HG03521 (cell line): Measurements from ENCODE around the gene MAD1L1.

Experiments used
- ATAC-seq: cut with Tn5 transposase; IDR thresholded peaks from one replicate; pipeline ENCODE4 v1.9.1; 2021; ENCODE audit warnings: mild to moderate bottlenecking, moderate library complexity; ENCODE audit not compliant: unreplicated experiment

MAD1L1 gene

DNA sequence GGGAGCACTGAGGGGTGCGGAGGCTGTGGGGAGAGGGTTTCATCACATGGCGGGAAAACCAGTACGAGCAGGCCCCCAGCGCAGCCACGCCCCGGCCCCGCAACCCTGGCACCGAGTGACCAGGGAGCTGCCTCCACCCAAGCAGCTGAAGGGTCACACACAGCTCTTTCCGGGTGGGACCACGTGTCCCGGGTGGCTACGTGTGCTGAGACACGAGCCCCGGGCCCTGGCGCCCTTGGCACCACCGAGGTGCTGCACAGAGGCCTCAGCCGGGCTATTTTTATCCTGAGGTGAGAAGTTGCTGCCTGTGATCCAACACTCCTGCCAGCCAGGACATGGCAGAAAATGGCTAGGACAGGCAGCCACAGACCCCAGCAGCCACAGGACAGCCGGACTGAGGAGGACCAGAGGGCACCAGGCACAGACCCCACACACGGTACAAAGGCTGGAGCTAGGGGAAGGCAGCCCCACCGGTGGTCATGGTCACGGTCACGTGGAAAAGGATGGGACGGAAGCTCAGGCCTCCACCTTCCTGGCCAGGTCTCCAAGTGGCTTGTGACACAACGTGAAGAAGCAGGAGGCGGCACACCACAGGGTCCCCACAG, 223.7 kb downstream of the MAD1L1 start:
- no peak for ATAC-seq

DNA sequence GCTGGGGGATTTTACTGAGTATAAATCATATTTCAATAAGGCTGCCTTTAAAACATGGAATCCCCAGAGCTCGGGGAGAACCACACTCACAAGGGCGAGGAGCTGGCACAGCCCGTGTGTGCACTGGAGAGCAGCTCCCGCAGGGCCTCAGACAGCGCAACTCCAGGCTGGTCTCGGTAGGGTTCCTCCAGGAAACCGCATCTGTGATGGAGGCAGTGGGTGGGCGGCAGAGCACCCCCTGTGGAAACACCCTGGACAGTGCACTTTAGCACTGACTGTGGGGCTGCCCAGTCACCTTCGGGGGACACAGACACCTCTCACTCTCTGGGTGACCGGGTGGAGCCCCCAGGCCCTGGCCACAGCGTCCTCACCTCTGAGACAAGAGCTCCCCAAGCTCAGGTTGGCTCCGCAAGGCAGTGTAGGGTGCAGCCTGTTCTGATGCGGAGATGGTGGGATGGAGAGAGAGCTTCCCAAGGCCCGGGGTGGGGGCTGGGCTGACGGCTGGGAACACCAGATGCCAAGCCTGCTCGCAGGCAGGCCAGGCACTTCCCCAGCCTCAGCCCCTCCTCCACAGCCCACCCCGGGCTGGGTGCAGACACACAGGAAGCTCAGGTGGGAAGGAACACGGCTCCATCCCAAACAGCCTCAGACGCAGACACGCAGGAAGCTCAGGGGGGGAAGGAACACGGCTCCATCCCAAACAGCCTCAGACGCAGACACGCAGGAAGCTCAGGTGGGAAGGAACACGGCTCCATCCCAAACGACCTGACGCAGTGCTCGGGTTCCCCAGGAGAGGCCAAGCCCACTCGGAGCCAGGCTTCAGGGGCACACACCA, 224.4 kb downstream of the MAD1L1 start:
- ATAC-seq: no peak

DNA sequence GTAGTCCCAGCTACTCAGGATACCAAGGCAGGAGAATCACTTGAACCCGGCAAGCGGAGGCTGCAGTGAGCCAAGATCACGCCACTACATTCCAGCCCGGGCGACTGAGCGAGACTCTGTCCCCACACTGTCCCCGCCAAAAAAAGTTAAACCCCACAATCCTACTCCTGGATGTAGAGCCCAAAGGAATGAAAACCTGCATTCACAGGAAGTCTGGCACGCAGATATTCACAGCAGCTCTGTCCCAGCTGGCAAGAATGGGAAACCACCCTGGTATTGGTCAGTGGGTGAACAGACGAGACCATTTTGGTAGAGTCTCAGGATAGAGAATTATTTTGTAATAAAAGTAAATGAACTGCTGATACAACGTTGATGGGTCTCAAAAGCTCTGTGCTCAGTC, 225.2 kb downstream of the MAD1L1 start:
- ATAC-seq: no peak

DNA sequence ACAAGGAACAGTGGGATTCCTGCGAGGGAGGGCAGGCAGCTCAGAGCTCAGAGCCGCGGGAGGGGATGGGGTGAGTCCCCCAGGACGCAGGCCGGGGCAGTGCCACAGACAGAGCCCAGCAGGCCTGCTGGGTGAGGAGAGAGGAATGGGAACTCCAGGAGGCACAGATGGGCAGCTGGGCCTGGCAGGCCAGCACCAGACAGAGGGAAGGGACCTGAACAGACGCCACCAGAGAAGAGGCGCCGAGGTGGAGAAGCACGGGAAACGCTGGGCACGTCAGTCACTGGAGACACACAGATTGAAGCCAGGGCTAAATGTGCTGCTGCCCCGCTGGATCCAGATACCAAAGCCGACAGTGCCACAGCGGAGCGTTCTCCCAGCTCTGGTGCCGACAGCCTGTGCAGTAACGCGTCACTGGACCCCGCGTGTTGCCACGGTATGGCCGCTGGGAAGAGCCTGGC, 225.8 kb downstream of the MAD1L1 start:
- ATAC-seq: no peak

DNA sequence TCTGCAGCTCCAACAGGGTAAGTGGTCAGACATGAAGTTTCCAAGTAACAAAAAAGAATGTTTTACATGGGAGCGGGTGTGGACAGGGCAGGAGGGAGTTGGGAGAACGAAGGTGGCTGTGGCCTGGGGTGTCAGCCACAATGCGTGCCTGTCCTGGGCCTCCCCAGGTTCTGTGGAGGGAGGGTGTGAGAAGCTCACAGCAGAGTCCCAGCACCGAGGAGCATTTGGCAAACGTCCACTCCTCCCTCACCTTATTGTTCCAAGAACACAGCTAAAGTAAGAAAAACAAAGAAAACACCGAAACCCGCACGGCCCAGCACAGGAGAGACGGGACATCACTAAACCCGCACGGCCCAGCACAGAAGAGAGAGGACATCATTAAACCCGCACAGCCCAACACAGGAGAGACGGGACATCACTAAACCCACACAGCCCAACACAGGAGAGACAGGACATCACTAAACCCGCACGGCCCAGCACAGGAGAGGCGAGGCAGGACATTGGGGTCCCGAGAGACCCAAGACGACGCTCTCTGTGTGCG, 226.4 kb downstream of the MAD1L1 start:
- no peak for ATAC-seq

DNA sequence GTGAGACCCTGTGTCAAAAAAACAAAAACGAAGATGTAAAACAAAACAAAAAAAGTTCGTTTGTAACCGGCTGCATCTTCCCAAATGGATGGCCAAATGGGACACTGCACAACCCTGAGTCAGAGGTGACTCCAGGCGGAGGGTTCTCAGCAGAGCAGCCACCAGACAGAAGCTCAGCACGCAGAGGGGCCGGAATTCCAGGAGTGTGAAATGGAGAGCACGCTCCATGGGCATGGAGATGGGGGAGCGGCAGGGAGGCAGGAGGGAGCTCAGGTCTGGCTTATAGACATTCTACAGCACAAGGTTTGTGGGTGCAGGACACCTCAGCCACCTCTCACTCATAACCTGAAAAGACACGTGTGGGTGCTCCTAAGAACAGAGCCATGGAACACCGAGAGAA, 227.0 kb downstream of the MAD1L1 start:
- ATAC-seq: no peak

DNA sequence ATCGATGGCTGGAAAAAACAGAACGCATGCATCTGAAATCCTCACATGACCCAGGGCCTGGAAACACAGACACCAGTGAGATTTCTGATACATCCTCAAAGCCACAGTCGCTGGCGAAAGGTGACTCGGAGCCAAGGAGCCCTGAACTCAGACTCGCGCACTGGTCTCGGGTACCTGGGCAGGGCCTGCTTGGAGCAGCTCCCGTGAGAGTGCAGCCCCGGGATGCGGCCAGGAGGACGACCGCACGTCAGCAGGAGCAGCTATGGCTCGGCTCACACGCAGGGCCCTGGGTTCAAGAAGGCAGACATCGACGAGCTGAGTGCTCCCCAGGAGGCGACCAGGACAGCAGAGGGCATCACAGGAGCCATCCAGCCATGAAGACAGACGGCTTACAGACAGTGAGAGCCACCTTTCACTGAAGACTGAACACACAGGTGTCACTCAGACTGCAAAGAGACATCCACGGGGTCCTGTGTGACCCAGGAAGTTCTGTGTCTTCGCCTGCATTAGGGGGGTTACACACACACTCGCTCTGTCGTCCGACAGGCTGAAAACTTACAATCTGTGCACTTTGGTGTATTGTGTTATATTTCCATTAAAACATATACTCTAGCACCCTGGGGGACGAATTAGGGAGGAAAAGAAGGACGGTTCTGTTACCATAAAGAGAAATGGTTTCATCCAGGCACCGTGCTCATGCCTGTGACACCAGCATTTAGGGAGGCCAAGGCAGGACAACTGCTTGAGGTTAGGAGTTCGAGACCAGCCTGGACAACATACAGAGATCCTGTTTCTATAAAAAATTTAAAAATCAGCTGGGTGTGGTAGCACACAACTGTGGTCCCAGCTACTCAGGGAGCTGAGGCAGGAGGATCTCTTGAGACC, 227.7 kb downstream of the MAD1L1 start:
- ATAC-seq: no peak

DNA sequence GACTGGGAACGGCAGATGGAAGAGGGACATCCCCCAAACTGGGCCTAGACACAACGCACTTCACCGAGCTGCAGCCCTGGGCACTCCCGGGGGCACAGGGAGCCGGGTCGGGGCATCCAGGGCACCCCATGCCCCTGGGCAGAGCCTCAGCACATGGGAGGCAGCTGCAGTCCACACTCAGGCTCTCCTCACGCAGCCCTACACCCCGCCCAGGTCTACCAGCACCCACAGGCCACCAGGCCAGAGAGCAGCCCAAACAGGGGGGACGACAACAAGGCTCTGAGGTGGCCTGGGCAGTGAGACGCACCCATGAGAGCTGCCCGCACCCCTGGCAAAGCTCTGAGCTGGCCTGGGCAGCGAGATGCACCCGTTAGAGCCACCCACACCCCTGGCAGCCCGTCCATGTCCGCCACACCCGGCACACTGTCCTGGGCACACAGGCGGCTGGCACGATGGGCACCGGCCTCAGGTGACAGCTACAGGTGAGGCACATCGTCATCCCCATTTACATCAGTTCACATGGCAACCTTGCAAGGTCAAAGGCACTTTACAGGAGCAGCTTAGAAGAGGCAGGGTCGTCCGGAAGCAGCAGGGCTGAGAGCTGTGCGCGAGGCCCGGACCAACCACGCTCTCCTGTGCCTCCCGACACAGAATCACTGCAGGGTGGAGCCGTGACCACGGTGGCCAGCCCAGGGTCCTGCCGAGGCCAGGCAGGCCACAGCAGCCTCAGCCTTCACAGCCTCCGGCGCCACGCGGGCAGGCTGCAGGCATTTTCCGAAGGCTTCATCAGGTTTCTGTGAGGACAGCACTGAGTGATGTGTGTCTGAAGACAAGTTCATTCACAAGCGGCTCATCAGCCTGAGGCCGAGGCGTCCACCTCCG, 228.6 kb downstream of the MAD1L1 start:
- ATAC-seq: no peak

DNA sequence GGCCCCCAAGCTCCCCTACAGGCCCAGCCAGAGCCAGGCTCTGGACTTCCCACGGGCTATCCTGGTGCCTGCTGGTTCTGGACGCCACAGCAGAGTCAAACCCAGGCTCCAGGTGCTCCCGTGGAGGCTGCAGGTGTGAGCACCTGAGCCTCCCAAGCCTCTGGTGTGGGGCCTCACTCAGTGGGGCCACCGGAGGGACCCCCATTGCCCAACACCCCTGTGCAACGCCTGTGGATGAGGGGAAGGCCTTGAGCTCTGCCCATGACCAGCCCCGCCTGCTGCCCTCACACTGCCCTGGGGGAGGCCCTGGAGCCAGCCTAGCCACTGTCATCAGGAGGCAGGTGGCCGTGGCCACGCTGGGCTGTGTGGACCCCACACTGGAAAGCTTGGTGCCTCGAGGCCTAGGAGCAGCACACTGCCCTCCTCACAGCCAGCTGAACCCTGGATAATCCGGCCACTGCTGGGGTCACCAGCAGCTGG, 229.3 kb downstream of the MAD1L1 start:
- ATAC-seq: no peak

DNA sequence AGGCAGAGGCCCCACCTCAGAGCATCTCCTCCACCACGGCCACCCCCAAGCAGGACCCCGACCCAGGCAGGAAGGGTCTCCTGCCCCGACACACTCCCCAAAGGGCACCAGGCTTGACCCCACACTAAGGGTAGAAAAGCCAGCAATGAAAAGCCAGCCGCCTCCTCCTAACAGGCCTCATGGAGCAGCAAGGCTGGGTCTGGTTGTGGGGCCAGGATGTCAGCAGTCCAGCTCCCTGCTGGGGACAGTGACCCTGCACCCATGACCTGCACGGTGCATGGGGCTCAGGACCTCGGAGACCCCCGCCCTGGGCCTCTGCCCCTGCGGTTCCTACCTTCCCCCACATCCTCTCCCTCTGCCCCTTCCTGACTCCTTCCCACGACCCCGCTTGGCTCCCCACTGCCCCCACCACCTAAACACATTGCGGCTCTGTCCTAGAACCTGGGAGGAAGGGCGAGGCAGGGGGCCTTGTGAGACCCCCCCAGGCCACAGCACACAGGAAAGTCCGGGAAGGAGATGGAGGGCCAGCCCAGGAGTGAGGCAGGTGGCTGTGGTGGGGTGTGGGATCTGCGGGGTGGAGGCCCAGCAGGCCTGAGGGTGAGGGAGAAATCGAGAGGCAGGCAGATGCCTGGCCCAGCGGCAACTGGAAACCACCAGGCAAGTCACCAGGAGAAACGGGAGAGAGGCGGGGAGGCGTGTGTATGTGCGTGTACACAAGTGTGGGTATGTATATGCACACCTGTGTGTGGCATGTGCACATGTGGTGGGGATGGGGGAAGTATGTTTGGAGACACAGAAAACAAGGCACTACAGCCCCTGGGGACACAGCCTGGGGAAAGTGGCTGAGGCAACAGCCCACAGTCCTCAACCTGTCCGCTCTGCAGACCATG, 229.9 kb downstream of the MAD1L1 start:
- no peak for ATAC-seq

DNA sequence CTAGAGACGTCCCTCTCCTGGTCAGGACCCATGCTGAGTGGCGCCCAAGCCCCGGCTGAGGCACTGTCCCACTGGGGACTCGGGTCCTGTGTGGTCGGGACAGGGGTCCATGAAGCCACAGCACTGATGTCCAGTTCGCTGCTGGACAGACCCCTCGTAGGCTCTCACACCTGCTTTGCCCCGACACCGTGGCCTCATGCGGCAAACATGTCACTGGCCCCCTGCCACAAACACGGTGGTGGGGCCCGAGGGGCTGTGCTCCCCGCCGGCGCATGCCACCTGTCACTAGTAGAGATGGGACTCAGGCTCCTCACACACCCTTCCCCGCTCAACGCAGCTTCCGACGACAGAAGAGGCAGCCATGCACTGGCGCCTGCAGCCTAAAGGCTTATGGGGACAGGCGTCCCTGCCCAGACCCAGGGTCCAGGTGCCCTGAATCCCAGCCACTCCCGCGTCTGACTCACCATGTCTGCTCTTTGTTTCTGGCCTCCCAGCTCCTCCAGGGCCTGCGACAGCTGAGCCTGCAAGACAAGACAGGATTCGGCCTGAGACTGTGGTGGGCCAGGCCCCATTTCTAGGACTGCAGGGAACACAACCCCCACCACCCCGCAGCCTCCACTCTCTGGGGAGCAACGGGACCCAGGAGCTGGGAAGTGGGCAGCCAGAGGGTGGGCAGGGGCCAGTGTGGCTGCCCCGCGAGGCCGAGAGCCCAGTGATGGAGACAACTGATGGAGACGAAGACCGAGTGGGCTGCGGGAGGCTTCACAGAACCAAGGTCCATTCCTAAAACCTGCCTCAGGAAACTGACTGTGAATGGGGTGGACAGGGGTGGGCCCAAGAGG, 230.9 kb downstream of the MAD1L1 start:
- ATAC-seq: no peak

DNA sequence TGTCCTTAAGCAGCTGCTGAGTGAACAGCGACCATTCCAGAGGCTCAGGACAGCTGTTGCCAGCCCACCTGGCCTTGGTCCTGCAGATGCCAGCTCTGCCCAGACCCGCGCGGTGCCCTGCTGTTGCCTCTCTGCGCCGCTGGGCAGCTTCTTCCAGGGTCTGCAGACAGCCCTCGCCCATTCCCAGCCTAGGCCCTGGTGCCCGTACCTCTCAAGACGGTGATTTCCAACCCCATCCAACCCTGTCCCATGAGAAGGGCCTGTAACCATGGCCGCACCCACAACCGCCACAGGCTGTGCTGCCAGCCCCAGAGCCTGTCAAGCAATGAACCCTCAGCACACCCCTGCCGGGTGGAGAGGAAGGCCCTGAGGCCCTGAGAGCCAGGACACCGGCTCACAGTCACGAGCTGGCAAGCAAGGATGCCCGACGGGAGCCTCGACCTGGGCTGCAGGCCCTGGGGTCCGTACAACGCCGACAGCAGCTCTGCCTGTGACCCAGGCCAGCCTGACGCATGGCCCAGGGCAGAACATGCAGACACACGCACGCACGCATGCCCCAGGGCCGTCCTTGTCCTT, 231.9 kb downstream of the MAD1L1 start:
- no peak for ATAC-seq

DNA sequence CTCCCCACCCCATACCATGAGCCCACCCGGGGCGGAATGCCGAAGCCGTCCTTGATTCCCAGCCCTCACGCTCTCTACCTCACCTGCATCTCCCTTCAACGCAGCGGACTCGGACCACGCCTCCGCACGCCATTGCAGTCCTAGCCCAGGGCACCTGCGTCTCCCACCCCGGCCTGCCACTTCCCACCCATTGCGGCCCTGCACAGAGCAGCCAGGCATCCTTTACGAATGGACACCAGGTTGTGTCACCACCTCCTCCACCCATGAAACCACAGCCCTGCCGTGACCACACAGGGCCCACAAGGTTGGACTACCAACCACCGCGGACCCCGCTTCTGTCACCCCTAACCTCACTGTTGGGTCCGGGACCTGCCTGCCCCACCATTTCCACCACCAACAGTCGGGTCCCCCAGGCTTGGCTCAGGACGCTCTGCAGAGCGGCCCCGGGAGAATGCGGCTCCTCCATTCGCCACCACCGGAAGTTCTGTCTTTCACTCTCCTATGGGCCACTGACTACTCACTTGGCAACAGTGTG, 232.5 kb downstream of the MAD1L1 start:
- no peak for ATAC-seq

DNA sequence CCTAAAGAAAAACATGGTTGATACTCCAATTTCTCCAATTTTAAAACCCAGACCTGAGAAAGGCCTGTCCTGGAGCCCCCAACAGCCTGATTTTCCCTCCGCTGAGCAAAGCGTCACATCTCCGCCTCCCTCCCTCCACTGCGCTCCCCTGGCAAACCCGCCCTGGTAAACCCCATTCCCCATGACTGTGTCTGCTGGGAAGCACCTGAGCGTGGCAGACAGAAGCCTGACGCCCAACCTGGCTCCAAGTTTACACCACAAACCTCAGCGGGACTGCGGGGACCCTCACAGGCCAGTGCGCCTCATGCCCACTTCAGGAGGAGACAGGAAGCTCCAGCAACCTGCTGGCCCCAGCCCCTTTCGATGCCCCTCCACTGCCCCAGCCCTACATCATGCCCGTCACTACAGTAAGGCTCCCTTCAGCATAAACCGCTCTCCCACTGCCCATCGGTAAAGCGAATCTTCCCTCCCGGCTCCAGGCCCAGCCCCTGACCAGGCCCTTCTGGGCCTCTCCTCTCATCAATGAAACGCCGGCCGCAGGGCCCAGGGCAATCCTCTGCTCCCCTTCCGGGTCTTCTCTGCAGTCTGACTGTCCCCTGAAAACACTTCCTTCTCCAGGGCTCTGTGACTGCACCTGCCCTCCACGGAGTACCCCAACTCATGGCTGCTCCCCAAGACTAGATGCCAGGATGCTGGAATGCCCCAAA, 233.3 kb downstream of the MAD1L1 start:
- ATAC-seq: no peak

DNA sequence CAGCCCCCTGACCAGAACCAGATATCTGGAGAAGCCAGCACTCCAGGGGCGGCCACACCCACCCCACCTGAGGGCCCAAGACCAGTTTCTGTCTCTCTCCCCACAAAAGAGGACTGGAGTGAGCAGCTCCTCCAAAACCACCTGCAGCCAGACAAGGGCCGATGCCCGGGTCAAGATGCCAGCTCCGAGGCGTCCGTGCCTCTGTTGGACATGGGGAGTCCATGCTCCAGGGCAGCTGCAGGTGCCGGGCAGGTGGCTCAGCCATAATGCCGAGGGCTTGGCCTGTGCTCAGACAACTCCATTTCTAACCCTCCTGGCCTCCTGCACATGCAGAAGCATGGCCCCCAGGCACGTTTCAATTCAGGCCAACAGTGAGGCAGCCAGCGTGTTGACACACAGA, 234.6 kb downstream of the MAD1L1 start:
- no peak for ATAC-seq

DNA sequence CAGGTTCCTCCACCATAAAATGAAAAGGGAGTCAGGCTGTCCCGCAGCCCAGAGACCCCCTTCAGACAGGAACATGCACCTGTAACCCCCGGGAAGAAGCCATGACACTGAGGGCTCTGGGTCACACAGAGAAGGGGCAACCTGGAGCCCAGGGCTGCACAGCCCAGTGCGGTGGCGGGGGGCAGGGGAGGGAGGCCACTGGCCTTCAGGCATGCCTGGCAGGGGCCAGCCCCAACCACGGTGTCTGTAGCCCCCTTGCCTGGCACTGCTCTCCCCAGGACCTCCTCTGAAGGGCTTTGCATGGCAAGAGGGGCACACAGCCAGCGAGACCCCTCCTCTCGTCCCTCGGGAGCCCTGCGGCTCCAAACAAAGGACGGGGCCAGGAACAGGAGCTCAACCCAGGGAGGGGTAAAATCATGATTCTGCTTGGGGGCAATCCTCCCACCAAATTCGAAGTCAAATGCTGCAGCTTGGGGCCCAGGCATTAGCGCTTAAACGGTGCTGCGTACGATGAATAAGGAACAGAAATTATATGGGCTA, 235.1 kb downstream of the MAD1L1 start:
- no peak for ATAC-seq

DNA sequence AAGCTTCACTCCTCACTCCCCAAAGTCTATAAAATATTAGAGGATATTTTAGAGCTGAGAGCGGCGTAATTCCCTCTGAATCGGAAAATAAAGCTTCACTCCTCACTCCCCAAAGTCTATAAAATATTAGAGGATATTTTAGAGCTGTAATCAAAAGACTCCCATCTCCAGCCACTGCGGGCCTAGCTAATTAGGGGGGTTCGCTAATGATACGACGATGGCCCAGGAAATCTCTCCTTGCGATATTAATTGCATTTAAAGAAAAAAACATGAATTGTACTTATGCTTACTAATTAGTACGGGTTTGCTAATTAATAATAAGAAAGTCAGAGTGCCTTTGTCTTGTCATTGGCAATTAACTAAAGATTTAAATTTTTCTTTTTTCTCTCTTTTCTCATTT, 235.9 kb downstream of the MAD1L1 start:
- ATAC-seq: no peak
